Fibroblast of skin of right biceps (primary cell): ENCODE data around the gene ZNF710.
"Not testable (repeated sequence)": the region's sequence is repeated elsewhere in the genome, so short reads cannot be mapped to it uniquely, and the experiment has no call there.

Experiments used
- DNase-seq: peaks from one replicate; pipeline ENCODE4 v3.0.0-alpha.2; 2013

Gene ZNF710, protein sequence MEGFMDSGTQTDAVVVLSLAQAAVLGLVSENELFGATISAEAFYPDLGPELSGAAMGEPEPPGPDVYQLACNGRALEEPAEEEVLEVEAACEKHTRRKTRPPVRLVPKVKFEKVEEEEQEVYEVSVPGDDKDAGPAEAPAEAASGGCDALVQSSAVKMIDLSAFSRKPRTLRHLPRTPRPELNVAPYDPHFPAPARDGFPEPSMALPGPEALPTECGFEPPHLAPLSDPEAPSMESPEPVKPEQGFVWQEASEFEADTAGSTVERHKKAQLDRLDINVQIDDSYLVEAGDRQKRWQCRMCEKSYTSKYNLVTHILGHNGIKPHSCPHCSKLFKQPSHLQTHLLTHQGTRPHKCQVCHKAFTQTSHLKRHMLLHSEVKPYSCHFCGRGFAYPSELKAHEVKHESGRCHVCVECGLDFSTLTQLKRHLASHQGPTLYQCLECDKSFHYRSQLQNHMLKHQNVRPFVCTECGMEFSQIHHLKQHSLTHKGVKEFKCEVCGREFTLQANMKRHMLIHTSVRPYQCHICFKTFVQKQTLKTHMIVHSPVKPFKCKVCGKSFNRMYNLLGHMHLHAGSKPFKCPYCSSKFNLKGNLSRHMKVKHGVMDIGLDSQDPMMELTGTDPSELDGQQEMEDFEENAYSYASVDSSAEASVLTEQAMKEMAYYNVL

DNA sequence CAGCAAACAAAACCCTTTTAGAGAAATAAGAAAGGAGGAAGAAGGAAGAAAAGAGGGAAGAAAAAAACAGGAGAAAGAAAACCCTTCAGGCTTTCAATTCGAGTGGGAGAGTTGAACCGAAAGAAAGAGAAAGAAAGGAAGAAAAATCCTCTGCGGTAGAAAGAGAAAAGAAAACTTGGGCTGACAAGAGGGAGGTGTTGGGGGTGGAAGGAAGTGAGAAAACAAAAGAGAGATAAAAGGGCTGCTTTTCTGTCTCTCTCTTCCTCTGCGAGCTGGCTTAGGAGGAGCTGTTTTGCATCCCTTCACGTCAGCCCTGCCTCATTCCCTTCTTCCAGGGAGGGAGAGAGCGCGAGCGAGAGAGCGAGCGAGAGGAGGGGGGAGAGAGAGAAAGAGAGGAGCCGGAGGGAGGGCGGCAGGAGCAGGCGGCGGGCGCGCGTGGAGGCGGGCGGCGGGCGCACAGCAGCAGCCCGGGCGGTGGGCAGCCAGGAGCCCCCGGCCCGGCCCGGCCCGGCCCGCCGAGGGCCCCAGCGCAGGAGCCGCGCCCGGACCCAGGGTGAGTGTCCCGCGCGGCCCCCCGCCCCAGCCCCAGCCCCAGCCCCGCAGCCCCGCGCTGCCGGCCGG lies at the start of gene ZNF710:
Gene ZNF710, plus strand, starts transcription at position 263 of the 621 bp plus-strand sequence. CDS start 65,814 bp downstream, outside the sequence.
- peak; percentile 84 for DNase-seq

DNA sequence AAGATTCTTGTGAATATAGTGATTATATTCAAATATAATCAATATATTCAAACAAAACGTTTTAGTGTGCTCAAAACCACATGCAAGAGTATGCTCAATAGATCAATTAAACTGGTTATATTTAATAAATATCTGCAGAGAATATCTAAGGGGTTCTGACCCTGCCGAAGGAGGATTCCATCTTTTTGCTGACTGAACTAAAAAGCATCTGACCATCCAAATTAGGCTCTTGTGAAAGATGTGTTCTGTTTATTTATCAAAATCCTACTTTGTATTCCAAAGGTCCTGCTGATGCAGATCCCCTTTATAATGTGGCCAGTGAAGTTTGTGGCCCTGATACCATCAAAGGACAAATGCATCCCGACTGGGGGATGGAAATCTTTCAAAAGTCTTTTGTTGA lies 46.6 kb upstream of the ZNF710 start:
- DNase-seq: no peak

DNA sequence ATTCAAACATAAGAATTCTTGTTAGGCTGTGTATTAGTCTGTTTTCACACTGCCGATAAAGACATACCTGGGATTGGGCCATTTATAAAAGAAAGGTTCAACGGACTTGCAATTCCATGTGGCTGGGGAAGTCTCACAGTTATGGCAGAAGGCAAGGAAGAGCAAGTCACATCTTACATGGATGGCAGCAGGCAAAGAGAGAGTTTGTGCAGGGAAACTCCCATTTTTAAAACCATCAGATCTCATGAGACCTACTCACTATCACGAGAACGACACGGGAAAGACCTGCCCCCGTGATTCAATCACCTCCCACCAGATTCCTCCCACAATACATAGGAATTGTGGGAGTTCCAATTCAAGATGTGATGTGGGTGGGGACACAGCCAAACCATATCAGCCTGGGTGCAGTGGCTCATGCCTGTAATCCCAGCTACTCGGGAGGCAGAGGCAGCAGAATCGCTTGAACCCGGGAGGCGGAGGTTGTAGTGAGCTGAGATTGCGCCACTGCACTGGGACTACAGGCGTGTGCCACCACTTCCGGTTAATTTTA lies 45.6 kb upstream of the ZNF710 start:
- not testable (repeated sequence) for DNase-seq

DNA sequence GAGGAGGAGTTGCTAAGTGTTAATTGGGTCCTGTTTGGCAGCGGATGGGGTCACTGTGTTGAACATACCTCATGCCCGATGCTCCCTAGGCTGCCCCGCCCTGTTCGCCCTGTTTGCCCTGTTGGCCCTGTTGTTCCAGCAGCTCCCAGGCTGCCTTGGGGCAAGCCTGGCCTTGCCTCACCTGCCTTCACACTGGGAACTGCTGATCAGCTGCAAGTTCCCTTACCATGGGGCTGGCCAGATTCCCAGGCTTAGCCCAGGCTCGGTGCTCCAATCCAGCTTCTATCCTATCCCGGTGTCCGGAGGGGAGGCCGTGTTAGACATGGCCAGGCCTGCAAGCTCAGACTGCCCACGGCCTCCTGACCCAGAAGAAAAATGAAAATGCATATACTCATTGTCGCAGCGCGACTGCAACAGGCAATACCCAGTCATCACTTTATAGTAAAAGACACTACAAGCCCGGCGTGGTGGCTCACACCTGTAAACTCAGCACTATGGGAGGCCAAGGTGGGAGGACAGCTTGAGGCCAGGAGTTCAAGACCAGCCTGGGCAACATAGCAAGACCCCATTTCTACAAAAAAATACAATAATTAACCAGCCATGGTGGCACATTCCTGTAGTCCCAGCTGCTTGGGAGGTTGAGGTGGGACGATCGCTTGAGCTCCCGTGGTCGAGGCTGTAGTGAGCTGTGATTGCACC lies 42.9 kb upstream of the ZNF710 start:
- no peak for DNase-seq

DNA sequence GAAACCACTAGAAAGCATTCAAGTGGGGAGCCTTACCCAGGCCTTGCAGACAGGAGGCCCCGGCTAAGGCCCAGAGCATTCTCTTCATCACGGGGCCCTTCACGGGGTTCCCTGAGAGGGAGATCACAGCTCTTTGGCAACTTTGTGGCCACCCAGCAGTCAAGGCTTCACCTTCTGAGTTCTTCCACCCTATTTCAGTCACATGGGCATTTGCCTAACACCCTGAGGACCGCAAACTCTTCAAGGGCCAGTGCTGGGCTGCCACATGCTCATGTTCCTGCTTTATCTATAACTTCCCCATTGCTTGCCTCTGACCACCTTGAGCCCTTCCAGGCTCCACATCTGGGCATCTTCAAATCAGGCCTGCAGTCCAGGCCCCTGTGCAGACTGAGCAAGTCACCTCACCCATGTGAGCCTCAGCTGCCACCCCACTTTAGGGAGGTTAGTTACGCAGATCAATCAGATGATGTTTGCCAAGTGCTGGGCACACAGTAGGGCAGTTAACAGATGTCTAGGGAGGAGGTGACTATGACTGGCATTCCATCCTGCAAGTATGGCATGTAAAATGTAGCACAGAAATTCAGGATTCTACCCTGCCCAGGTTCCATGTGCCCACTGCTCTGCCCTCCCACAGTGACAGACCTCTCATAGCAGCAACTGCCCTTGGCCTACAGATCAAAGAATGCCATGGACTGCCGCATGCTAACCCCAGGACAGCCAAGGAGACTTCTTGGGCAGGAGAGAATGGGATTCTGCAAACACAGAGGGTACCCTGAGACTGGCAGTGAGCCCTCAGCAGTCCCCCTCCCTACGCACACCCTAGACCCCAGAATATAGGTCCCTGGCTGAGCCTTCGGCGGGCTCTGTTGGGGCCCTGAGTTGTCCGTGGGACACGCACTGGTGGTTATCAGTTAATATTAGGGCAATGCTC lies 37.6 kb upstream of the ZNF710 start:
- DNase-seq: no peak

DNA sequence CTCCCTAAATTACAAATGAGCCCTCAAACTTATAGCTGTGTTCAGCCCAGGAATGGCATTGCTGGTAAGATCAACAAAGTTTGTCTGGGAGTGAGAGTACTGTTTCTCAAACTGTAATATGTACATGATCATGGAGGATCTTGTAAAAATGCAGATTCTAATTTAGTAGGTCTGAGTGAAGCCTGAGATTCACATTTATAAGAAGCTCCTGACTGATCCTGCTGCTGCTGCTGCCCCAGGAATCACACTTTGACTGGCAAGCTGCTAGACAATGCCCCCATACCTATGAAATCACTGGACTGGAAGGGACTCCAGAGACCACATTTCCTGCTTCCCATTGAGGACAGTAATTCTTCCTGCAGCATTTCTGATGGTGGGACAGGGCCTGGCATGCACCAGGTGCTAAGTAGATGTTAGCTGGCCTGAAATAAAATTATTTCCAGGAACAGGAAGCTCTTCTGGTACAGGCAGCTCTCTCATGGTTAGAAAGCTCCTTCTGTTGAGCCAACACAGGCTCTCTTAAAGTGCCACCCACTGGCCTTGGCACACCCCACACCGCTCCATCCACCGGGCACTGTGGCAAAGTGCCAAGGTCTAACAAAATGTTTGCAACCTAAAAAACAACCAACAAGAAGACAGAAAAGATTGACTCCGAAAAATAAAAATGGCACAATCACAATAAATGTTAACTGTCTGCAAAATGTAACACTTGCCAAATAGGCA lies 36.7 kb upstream of the ZNF710 start:
- no peak for DNase-seq

DNA sequence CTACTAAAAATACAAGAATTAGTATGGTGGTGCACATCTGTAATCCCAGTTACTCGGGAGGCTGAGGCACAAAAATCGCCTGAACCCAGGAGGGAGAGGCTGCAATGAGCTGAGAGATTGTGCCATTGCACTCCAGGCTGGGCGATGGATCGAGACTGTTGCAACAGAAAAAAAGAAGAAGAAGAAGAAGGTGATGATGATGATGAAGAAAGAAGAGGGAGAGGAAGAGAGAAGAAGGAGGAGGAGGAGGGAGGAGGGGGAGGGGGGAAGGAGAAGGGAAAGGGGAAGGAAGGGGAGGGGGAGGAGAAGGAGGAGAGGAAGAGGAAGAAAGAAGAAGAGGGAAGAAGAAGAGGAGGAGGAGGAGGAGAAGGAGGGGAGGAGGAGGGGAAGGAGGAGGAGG lies 33.2 kb upstream of the ZNF710 start:
- DNase-seq: no peak

DNA sequence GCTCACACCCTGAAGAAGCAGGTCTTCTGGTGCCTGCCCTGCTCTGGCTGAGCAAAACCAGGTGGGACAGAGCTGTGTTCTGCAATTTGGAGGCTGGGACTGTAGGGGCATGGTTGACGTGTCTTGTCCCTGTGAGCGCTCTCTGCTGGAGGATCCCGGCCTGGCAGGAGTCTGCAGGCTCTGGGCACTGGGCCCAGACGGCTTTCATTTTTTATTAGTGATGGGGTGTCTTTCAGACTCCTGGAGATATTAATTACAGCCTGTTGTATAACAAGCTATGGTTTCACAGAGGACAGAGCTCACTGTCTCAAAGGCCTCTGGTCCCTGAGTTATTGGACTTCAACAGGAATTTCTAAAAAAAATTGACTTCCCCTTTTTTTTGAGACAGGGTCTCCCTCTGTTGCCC lies 29.5 kb upstream of the ZNF710 start:
- DNase-seq: peak; percentile 56

DNA sequence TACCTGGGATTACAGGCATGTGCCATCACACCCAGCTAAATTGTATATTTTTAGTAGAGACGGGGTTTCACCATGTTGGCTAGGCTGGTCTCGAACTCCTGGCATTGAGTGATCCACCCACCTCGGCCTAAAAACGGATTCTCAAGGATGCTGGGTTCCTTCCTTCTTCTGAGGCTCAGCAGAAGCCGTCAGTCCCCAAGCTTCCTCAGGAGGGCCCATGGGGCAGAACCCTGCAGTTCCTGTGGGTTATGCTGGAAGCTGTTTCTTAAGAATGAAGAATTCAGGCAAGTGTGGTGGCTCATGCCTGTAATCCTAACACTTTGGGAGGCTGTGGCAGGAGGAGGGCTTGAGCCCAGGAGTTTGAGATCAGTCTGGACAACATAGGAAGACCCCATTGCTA lies 29.0 kb upstream of the ZNF710 start:
- no peak for DNase-seq

DNA sequence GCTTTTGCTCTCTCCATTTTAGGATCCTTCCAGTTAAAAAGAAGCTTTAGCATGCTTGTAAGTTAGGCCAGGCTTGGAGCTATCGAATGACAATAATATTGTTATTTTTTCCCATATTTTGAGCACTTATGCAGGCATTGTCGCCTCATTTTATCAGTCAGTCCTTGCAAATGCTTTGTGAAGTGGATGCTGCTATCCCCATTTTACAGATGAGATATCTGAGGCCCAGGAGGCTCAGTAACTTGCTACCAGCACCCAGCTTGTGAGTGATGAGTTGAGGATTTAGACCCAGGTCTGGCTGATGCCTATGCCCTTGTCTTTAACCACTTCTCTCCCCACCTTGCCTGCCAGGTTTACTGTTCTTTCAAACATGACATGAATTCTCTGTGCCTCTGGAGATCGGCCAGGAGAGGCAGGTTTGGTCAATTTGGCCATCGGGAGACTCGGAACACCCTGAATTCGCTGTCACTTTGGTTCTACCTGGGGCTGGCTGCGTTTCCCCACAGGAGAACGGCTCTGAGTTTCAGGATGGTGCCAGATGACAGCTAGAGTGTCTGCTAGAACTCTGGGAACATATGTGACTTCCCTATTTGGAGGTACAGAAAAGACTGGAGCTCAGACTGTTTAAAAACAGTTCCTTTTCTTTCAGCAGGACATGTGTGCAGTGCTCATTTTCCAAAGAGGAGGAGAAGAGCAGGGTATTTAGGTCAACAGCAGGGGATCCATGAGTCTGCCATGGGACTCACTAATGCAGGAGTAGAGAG lies 25.5 kb upstream of the ZNF710 start:
- DNase-seq: no peak

DNA sequence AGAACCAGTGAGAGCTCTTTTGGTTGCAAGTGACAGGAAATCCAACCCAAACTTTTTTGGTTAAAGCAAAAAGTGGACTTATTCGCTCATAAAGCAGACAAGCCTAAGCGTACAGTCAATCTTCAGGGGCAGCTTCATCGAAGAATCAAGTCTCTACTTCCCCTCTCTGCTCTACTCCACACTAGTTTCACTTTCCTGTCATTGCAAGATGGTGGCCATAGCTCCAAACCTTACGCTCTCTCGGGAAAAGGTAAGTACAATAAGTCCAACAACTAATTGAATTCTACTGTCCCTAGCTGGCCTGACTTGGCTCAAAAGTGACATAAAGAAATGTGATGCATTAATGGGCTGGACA lies 24.9 kb upstream of the ZNF710 start:
- no peak for DNase-seq

DNA sequence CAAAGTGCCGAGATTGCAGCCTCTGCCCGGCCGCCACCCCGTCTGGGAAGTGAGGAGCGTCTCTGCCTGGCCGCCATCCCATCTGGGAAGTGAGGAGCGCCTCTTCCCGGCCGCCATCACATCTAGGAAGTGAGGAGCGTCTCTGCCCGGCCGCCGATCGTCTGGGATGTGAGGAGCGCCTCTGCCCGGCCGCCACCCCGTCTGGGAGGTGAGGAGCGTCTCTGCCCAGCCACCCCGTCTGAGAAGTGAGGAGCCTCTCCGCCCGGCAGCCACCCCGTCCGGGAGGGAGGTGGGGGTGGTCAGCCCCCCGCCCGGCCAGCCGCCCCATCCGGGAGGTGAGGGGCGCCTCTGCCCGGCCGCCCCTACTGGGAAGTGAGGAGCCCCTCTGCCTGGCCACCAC lies 23.3 kb upstream of the ZNF710 start:
- DNase-seq: not testable (repeated sequence)

DNA sequence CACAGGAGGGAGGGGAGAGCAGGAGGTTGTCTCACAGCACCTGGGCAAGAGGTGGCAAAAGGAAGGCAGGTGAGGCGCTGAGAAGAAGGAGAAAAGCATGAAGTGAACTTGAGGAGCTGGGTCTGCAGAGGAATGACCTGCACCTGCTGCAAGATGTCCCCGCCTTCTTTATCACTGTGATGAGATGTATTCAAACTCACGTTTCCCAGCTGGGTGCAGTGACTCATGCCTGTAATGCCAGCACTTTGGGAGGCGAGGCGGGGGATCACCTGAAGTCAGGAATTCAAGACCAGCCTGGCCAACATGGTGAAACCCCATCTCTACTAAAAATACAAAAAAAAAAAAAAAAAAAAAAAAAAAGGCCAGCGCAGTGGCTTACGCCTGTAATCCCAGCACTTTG lies 22.2 kb upstream of the ZNF710 start:
- DNase-seq: no peak

DNA sequence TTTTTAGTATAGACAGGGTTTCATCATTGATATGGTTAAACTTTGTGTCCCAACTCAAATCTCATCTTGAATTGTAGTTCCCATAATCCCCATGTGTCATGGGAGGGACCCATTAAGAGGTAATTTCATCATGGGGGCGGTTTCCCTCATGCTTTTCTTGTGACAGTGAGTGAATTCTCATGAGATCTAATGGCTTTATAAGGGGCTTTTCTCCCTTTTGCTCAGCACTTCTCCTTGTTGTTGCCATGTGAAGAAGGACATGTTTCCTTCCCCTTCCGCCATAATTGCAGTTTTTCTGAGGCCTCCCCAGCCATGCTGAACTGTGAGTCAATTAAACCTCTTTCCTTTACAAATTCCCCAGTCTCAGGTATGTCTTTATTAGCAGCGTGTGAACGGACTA lies 20.2 kb upstream of the ZNF710 start:
- DNase-seq: no peak

DNA sequence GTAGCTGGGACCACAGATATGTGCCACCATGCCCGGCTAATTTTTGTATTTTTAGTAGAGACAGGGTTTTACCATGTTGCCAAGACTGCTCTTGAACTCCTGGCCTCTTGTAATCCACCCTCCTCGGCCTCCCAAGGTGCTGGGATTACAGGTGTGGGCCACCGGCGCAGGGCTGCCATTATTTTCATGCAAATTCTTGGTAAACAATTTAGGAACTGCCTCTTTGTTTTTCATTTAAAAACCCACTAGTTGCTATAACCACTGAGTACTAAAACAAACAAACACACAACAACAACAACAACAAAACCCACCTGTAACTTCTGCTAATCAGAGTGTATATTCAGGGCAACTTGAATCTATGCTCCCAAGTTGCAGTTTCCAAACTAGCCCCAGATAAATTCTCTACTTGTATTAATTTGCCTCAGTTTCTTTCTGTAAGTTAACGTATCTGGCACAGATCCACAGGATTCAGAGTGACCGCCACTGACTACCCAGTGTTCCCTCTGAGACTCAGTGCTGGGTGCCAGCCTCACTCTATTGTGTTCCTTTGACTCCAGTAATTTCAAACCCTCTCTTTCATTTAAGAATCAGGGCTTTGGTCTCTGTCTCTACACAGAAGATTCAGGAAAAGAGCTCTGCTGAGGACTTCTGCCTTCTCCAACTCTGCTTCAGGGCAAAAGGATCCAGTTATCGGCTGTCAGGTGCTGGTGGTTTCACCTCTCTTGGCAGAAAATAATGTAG lies 18.6 kb upstream of the ZNF710 start:
- no peak for DNase-seq

DNA sequence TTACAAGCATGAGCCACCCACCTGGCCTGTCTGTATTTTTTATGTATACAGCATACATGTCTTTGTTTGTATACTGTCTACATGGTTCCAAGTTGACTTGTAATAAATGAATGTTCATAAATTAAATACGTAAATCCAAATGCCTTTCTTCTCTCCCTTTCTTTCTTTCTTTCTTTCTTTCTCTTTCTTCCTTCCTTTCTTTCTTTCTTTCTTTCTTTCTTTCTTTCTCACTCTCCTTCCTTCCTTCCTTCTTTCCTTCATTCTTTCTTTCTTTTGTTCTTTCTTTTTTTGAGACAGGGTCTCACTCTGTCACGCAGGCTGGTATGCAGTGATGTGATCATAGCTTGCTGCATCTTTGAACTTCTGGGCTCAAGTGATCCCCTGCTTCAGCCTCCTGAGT lies 17.1 kb upstream of the ZNF710 start:
- no peak for DNase-seq

DNA sequence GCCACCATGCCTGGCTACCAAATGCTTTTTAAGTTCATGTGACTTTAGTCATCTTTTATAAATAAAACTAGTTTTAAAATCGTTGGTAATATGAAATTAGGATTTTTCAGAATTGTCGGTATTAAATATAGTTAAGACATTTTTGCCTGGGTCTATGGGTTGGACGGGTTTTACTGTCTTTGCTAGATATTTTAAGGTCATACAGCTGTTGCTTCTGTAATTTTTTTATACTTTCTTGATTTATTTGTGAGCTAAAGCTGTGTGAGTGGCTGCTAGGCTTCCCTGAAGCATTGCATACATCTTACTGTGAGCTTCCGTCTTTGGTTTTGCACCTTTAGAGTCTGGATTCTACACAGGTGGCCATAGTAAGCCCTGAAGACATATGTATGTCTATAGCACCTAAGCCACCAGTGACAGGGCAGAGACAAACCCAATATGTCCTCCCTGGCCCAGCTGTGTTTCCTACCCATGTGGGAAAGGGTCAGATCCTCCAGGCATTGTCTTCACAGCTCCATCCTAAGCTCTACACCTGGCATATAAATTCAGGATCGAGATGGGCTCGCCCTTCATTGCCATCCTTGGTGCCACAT lies 16.6 kb upstream of the ZNF710 start:
- no peak for DNase-seq

DNA sequence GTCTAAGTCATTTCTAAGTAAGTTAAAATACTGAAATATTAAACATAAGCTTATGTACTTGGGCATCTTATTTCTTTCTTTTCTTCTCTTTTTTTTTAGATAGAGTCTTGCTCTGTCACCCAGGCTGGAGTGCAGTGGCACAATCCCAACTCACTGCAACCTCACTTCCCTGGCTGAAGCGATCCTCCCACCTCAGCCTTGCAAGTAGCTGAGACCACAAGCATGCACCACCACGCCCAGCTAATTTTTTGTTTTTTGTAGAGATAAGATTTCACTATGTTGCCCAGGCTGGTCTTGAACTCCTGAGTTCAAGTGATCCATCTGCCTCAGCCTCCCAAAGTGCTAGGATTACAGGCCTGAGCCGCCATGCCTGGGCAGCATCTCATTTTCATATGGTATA lies 16.0 kb upstream of the ZNF710 start:
- DNase-seq: no peak

DNA sequence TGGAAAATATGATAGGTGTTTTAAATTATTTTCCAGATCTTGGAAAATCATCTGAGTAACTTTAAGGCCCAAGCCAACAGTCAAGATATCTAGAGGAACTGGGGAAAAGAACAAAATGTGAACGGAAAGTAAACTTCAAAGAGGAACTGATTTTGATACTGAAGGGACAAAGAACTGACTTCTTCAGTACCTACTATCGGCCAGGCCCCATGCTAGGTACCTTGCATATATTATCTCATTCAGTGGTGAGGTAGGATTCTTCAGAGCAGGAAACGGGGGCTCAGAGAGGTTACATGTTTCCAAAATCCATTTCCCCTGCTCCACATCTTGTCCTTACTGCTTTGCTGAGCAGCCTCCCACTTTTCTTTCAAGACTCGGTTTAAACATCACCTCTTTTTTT lies 9.8 kb upstream of the ZNF710 start:
- no peak for DNase-seq
